Activated CD8-positive, alpha-beta T cell treated with anti-CD3 and anti-CD28 coated beads for 36 hours (primary cell): ENCODE measurements around the gene ATXN3. TPM values are rescaled to one million over a fixed set of nuclear protein-coding genes. Genes with fewer than 3 reads are reported as not detected.
A peak's percentile ranks its signal among the peaks of the same experiment; 100 is the strongest.

ENCODE experiments used
- ATAC-seq: fragments of 200-7000 bp; cut with Tn5 transposase; one replicate; pipeline ENCODE4 v1.10.0; 2021; ENCODE audit warnings: mild to moderate bottlenecking, moderate library complexity
- CTCF ChIA-PET: fragments of 350-600 bp; sonication (Branson Sonifier 250); formaldehyde crosslinking; loops from one replicate; lab custom pipeline; 2021; ENCODE audit warnings: antibody characterized with exemption; lab: Charles Lee
- POLR2A ChIA-PET: fragments of 350-600 bp; sonication (Branson Sonifier 250); formaldehyde crosslinking; loops from one replicate; lab custom pipeline; 2021; ENCODE audit warnings: antibody characterized with exemption; lab: Charles Lee
- DNase-seq: peaks from one replicate; pipeline ENCODE4 v3.0.0-alpha.2; 2020
- H3K27ac Mint-ChIP-seq: one replicate; pipeline ENCODE4 v1.8.0; 2021; ENCODE audit warnings: mild to moderate bottlenecking, mixed read lengths
- H3K27me3 Mint-ChIP-seq: one replicate; pipeline ENCODE4 v1.8.0; 2021; ENCODE audit warnings: mixed read lengths
- H3K36me3 Mint-ChIP-seq: one replicate; pipeline ENCODE4 v1.8.0; 2021; ENCODE audit warnings: low read depth, mixed read lengths
- H3K4me1 Mint-ChIP-seq: one replicate; pipeline ENCODE4 v1.8.0; 2021; ENCODE audit warnings: low read depth, mixed read lengths
- H3K4me3 Mint-ChIP-seq: one replicate; pipeline ENCODE4 v1.8.0; 2021; ENCODE audit warnings: mild to moderate bottlenecking, moderate library complexity, mixed read lengths
- H3K9me3 Mint-ChIP-seq: one replicate; pipeline ENCODE4 v1.8.0; 2021; ENCODE audit warnings: mixed read lengths
- CTCF ChIP-seq: fragments of 200-600 bp; IDR thresholded peaks from one replicate; pipeline ENCODE4 v1.8.0; 2022; ENCODE audit warnings: antibody characterized with exemption, mild to moderate bottlenecking
- intact Hi-C: fragments of 100-400 bp; cut with micrococcal nuclease; formaldehyde crosslinking; loops from one replicate; pipeline ENCODE4 v1.10.0; 2022
- total RNA-seq, 2 experiments: library from RNA; stranded (reverse); gene quantifications; one replicate each; pipeline ENCODE4 v1.2.3, GENCODE V29; 2021

Gene ATXN3
- total RNA-seq, 2 experiments from 2014 or later = 28.4 to 29.7 TPM

GRCh38 chr14:92108345-92109254 lies 2.2 kb upstream of the ATXN3 start:
- intact Hi-C loops = no loop called here
- no peaks in the 10 kb centered on the region for H3K9me3 Mint-ChIP-seq
- H3K27me3 Mint-ChIP-seq = no peaks in the 10 kb centered on the region
- POLR2A ChIA-PET = interaction anchor here (0.5 to 4.2 kb wide), 5 partner anchors 9 to 419 kb away, joined by 3 to 44 read pairs (median 4); partner anchors contain the start of genes CPSF2, NDUFB1 and TRIP11
- peak overlapping the region; percentile 91 for H3K27ac Mint-ChIP-seq
- CTCF ChIA-PET = interaction anchor here (0.6 to 4.5 kb wide), 5 partner anchors 11 to 308 kb away, joined by 3 to 127 read pairs (median 15); partner anchors contain the start of genes CPSF2, NDUFB1 and TRIP11
- peak overlapping the region; percentile 65 for H3K4me3 Mint-ChIP-seq
- ATAC-seq = peak; percentile 22
- TF ChIP-seq CTCF = no peak
- H3K4me1 Mint-ChIP-seq = peaks cover 36% of the 10 kb centered on the region
- peak; percentile 74 for DNase-seq
- H3K36me3 Mint-ChIP-seq = peaks cover 3% of the 10 kb centered on the region

GRCh38 chr14:92105893-92106142 lies 564 bp downstream of the ATXN3 start:
- peak overlapping the region; percentile 88 for H3K4me3 Mint-ChIP-seq
- CTCF ChIA-PET = interaction anchor here (0.7 to 4.5 kb wide), 9 partner anchors 14 to 154 kb away, joined by 3 to 127 read pairs (median 4); partner anchors contain the start of genes CPSF2 and NDUFB1
- no peaks in the 10 kb centered on the region for H3K9me3 Mint-ChIP-seq
- DNase-seq (peak; percentile 28), ATAC-seq (no peak)
- H3K36me3 Mint-ChIP-seq = peaks cover 3% of the 10 kb centered on the region
- POLR2A ChIA-PET = interaction anchor here (1.0 to 4.2 kb wide), 6 partner anchors 9 to 409 kb away, joined by 3 to 44 read pairs (median 6); partner anchors contain the start of genes CPSF2, NDUFB1 and TRIP11
- no peak for TF ChIP-seq CTCF
- peak overlapping the region; percentile 94 for H3K27ac Mint-ChIP-seq
- peaks cover 43% of the 10 kb centered on the region for H3K4me1 Mint-ChIP-seq
- intact Hi-C loops = no loop called here
- H3K27me3 Mint-ChIP-seq = no peaks in the 10 kb centered on the region

GRCh38 chr14:92105073-92105892 lies 1.1 kb downstream of the ATXN3 start:
- DNase-seq = no peak
- ChIA-PET CTCF (interaction anchor here (0.7 to 4.5 kb wide), 8 partner anchors 14 to 153 kb away, joined by 3 to 127 read pairs (median 4); partner anchors contain the start of genes CPSF2 and NDUFB1), POLR2A (interaction anchor here (1.3 to 4.2 kb wide), 3 partner anchors 10 to 65 kb away, joined by 3 to 44 read pairs (median 22); partner anchors contain the start of genes CPSF2, NDUFB1 and TRIP11)
- Mint-ChIP-seq H3K4me3 (peak overlapping the region; percentile 88), H3K27ac (peak overlapping the region; percentile 94), H3K27me3 (no peaks in the 10 kb centered on the region), H3K4me1 (peaks cover 46% of the 10 kb centered on the region), H3K36me3 (peaks cover 3% of the 10 kb centered on the region), H3K9me3 (no peaks in the 10 kb centered on the region)
- no peak for ATAC-seq
- TF ChIP-seq CTCF = no peak
- intact Hi-C loops = no loop called here

GRCh38 chr14:92103363-92103989 lies 2.9 kb downstream of the ATXN3 start:
- Mint-ChIP-seq H3K9me3 (no peaks in the 10 kb centered on the region), H3K27me3 (no peaks in the 10 kb centered on the region), H3K27ac (no peak overlapping the region), H3K4me3 (no peak overlapping the region), H3K4me1 (peaks cover 42% of the 10 kb centered on the region), H3K36me3 (peaks cover 3% of the 10 kb centered on the region)
- ATAC-seq = no peak
- ChIA-PET POLR2A (no interaction called here), CTCF (no interaction called here)
- DNase-seq = no peak
- no peak for TF ChIP-seq CTCF
- intact Hi-C loops = no loop called here
